SK-N-DZ (cell line): ENCODE measurements around the gene CAMK1D. TPM values are rescaled to one million over a fixed set of nuclear protein-coding genes. Genes with fewer than 3 reads are reported as not detected.
"Not testable (repeated sequence)": the region's sequence is repeated elsewhere in the genome, so short reads cannot be mapped to it uniquely, and the experiment has no call there.

Experiments
- DNase-seq: peaks from one replicate; pipeline ENCODE4 v3.0.0-alpha.2; 2015; ENCODE audit warnings: low spot score
- polyA plus RNA-seq, 2 experiments: library from polyadenylated mRNA; depleted of rRNA; stranded (reverse); fragments of >200 nt; gene quantifications; 2 replicates each; pipeline ENCODE4 v1.2.3, GENCODE V29; 2014

Gene CAMK1D
- polyA plus RNA-seq (2014; cell fraction: cytosol; rRNA removed): 7.6 and 9.3 TPM in 2 replicates
- 3.6 and 5.2 TPM in 2 replicates for polyA plus RNA-seq (2014; cell fraction: nucleus; rRNA removed)

GRCh38 chr10:12348870-12349628 is at the start of gene CAMK1D:
TSS of gene CAMK1D (plus strand) at chr10:12349547.
- peak; percentile 57 for DNase-seq

GRCh38 chr10:12301036-12301435 is 48.3 kb upstream of the CAMK1D start:
- not testable (repeated sequence) for DNase-seq

GRCh38 chr10:12308057-12308456 is 41.3 kb upstream of the CAMK1D start:
- no peak for DNase-seq

- DNase-seq: no peak
These were observed 40.5 kb upstream of the CAMK1D start for GRCh38 chr10:12308736-12309375.

GRCh38 chr10:12309783-12310182 is 39.6 kb upstream of the CAMK1D start:
- DNase-seq: not testable (repeated sequence)

GRCh38 chr10:12314836-12315235 is 34.5 kb upstream of the CAMK1D start:
- no peak for DNase-seq

GRCh38 chr10:12319076-12319475 is 30.3 kb upstream of the CAMK1D start:
- DNase-seq: no peak

GRCh38 chr10:12320892-12321291 is 28.5 kb upstream of the CAMK1D start:
- DNase-seq: no peak

GRCh38 chr10:12321641-12322040 is 27.7 kb upstream of the CAMK1D start:
- DNase-seq: no peak

- no peak for DNase-seq
These were observed 26.7 kb upstream of the CAMK1D start for GRCh38 chr10:12322583-12323131.

- no peak for DNase-seq
These were observed 24.8 kb upstream of the CAMK1D start for GRCh38 chr10:12324530-12324929.

- no peak for DNase-seq
These were observed 22.3 kb upstream of the CAMK1D start for GRCh38 chr10:12327074-12327473.

- DNase-seq: no peak
These were observed 21.9 kb upstream of the CAMK1D start for GRCh38 chr10:12327476-12327875.

- not testable (repeated sequence) for DNase-seq
These were observed 21.0 kb upstream of the CAMK1D start for GRCh38 chr10:12328312-12328711.

- no peak for DNase-seq
These were observed 16.6 kb upstream of the CAMK1D start for GRCh38 chr10:12332572-12333379.

- DNase-seq: no peak
These were observed 15.8 kb upstream of the CAMK1D start for GRCh38 chr10:12333380-12334185.

- no peak for DNase-seq
These were observed 15.2 kb upstream of the CAMK1D start for GRCh38 chr10:12334186-12334530.

GRCh38 chr10:12335169-12335568 is 14.2 kb upstream of the CAMK1D start:
- not testable (repeated sequence) for DNase-seq

- DNase-seq: peak; percentile 44
These were observed 11.6 kb upstream of the CAMK1D start for GRCh38 chr10:12337453-12338372.

GRCh38 chr10:12338981-12339380 is 10.4 kb upstream of the CAMK1D start:
- no peak for DNase-seq
